GM18507 (cell line): ENCODE results near the gene ALG1L2.
A peak's percentile ranks its signal among the peaks of the same experiment; 100 is the strongest.
"Not testable (repeated sequence)": the region's sequence is repeated elsewhere in the genome, so short reads cannot be mapped to it uniquely, and the experiment has no call there.

Source experiments
- DNase-seq: peaks from one replicate; pipeline ENCODE4 v3.0.0; 2011; ENCODE audit warnings: low read depth; ENCODE audit not compliant: insufficient read length; ENCODE audit errors: extremely low spot score
- FAIRE-seq: peaks from 2 replicates; lab custom pipeline; 2011; peaks lifted over from hg19 to GRCh38; lab: Jason Lieb, UNC

Gene ALG1L2

DNA sequence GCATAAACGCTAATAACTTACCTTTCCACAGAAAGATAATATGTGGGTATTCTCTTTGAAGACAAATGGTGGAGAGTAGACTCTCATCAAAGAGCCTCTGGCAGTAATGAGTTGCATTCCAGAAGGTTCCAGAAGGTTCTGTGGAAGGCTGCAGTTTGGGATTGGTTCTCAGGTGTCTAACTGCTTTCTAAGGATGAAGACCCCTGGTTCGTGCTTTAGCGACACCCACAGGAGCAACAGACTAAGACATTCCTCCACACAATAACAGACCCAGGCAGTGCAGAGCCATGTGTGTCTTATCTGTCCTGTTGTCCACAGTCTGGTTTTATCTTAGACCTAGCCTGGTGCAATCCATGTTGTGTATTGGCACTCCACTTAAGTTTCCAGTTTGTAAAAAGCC lies 9.1 kb downstream of the ALG1L2 start:
- not testable (repeated sequence) for DNase-seq, FAIRE-seq

DNA sequence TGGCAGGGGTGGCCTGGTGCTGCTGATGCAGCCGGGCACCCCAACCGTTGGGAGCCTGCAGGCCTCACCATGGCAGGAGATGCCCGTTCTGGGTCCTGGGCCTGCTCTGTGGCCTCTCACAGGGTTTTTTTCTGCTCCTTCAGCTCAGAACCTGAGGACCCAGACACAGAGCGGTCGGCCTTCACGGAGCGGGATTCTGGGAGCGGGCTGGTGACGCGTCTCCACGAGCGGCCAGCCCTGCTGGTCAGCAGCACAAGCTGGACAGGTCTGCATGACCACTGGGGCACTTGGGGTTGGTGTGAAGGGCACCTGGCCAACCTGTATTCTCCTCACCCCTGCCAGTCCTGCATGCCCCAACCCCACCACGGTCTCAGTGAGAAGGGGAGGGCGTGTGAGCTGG lies 10.3 kb downstream of the ALG1L2 start:
- FAIRE-seq (no peak), DNase-seq (no peak)

DNA sequence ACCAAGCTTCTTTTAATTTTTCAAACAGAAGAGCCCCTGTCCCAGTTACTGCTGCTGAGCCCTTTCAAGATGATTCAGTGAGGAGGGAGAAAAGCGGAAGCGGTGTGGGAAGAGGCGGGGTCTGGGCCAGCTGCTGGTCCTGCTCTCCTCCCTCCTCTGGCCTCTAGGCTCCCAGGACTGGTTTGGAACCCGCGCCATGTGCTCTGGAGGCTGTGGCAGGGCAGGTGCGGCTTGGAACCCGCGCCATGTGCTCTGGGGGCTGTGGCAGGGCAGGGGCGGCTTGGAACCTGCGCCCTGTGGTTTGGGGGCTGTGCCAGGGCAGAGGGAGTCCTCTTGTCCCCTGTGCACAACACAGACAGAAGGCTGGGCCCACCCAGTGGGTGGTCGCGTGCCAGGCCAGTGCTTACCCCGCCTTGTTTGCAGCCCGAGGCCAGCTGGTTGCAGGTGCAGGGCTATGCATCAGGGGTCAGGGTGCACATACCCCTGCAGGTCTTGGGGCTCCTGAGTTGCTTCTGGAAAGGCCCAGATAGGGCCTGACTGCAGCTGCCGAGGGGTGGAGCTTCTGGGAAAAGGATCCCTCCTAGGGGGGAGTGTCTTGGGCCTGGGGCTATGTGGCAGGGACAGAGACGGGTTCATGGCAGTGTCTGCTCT lies 12.2 kb downstream of the ALG1L2 start:
- FAIRE-seq (peak; percentile 67), DNase-seq (peak; percentile 12)

- DNase-seq, FAIRE-seq: not testable (repeated sequence)
These were observed 12.9 kb downstream of the ALG1L2 start for GRCh38 chr3:130094491-130094941.

GRCh38 chr3:130095858-130096257 lies 14.2 kb downstream of the ALG1L2 start:
- DNase-seq, FAIRE-seq: not testable (repeated sequence)

DNA sequence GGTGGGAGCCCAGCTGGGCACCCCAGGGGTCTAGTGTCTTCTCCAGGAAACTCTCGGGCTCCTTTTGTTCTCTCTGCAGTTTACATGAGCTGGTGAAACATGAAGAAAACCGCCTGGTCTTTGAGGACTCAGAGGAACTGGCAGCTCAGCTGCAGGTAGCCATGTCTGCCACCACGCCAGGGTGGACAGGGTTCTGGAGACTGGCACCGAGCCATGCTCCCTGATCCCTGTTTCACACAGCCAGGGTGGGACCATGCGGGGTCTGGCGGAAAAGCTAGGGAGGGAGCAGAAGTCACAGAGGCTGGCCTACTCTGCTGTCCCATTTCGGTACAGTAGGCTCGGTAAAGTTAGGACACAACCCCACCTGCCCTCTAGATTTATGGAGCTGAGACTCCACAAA lies 15.5 kb downstream of the ALG1L2 start:
- not testable (repeated sequence) for FAIRE-seq, DNase-seq

GRCh38 chr3:130097690-130098638 lies 16.3 kb downstream of the ALG1L2 start:
- DNase-seq, FAIRE-seq: not testable (repeated sequence)

- FAIRE-seq, DNase-seq: not testable (repeated sequence)
These were observed 17.2 kb downstream of the ALG1L2 start for GRCh38 chr3:130098639-130099385.

DNA sequence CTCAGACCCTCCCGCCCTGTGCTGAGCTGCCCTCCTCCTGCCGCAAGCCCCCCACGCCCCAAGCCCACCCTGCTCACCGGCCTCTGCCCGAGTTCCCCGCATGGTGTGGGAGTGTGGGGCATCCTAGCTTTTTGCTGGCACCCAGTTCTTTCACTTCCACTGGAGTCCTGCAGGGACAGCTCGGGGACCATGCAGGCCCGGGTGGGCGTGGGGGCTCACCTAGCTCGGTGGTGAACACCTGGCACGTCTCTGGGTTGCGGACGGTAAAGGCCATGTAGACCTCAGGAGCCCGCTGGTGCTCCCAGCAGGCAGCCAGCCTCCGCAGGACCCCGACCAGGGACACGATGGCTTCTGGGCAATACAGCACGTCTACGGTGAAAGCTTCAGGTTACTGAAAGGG lies 20.9 kb downstream of the ALG1L2 start:
- FAIRE-seq, DNase-seq: not testable (repeated sequence)

DNA sequence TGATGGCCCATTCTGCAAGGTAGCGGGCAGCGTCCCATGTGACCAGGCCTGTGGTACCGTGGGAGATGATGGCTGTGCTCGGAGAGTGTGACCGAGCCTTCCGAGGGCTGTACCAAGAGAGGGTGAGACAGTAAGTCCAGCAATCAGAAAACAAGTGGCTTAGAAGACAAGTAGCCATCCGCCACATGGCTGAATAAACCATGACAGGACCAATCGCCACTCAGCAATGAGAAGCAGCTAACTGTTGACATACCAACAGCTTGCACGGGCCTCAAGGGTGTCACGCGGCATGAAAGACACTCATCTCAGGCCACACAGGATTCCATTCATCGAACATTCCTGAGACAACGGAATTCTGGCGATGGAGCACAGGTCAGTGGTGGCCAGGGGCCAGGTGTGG lies 22.6 kb downstream of the ALG1L2 start:
- not testable (repeated sequence) for FAIRE-seq, DNase-seq

GRCh38 chr3:130107333-130107995 lies 25.8 kb downstream of the ALG1L2 start:
- DNase-seq, FAIRE-seq: not testable (repeated sequence)

DNA sequence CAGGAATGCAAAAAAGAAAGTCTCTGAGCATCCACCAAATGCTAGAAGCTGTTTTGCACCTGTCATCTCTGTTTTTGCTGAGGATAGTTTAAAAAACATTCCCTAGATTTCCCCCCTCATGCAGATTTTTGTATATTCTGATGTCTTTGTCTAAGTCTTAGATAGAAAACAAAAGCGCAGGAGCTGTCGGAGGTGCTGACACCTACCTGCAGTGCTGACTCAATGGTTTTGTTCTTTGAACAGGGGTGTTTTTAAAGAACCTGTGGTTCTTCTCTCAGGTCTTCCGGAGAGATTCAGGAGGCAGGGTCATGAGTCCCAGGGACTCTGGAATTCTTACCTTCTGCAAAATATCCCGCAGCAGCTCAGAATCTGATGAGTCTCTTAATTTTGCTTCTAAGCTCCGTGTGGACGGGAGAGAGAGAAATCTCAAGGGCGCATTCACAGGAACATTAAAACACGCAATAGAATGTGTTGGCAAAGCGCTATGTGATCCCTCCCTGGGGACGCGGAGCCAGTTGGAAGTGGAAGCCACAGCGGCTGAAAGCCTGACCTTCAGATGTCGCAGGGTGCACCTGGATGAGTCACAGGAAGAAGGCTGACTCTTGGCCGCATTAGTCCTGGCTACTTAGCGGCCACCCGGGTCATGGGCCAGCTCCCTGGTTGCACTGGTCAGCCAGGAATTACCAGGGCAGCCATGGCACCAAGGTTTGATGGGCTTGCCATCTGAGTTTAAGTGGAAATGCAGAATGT lies 27.4 kb downstream of the ALG1L2 start:
- not testable (repeated sequence) for FAIRE-seq, DNase-seq

DNA sequence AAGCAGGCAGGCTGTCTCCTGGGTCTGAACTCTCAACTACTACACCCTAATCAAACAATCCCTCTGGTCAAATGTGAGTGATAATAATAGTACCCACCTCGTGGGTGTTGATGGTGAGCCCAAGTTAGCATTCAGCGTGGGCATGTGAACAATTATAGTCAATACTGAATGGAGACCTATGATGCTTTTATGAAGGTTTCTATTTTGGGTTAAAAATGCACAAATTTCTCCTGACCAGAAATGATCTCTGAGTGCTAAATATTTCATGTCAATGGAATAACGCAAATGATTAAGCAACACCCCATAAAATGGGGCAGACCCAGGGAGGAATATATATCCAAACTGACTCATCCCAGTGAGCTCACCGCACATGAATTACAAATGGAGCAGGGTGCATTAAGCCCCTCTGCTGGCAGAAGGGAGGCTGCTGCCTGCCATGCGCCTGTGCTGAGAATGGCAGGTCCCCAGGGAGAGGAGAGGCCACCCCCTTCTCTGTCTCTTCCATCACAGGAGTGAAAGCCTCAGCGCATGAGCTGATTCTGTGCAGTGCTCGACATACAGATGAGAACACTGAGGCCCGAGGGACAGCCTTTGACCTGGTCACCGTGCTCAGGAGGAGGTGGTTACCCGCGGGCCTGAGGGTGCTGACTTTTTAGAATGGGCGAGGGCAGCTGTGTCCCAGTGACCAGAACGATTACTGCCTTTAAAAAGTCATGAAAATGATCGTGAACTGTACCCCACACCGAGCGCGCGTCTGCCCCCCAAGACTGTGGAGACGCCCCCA lies 28.9 kb downstream of the ALG1L2 start:
- not testable (repeated sequence) for FAIRE-seq, DNase-seq

- FAIRE-seq (peak; percentile 80), DNase-seq (peak; percentile 62)
These were observed 29.7 kb downstream of the ALG1L2 start for GRCh38 chr3:130111185-130111864.

- FAIRE-seq, DNase-seq: not testable (repeated sequence)
These were observed 30.5 kb downstream of the ALG1L2 start for GRCh38 chr3:130111865-130112747.

- not testable (repeated sequence) for DNase-seq, FAIRE-seq
These were observed 31.1 kb downstream of the ALG1L2 start for GRCh38 chr3:130112748-130113073.
